ENCODE data around the gene PHOSPHO2.

GRCh38 chr2:169663247-169663646 is 31.0 kb upstream of the PHOSPHO2 start:
- no peak for TF ChIP-seq LARP7 (IDR thresholded peaks at IDR 0.05)
- TF ChIP-seq, protein P1, sequence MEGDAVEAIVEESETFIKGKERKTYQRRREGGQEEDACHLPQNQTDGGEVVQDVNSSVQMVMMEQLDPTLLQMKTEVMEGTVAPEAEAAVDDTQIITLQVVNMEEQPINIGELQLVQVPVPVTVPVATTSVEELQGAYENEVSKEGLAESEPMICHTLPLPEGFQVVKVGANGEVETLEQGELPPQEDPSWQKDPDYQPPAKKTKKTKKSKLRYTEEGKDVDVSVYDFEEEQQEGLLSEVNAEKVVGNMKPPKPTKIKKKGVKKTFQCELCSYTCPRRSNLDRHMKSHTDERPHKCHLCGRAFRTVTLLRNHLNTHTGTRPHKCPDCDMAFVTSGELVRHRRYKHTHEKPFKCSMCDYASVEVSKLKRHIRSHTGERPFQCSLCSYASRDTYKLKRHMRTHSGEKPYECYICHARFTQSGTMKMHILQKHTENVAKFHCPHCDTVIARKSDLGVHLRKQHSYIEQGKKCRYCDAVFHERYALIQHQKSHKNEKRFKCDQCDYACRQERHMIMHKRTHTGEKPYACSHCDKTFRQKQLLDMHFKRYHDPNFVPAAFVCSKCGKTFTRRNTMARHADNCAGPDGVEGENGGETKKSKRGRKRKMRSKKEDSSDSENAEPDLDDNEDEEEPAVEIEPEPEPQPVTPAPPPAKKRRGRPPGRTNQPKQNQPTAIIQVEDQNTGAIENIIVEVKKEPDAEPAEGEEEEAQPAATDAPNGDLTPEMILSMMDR (IDR thresholded peaks at IDR 0.05 in 2 of 3, conservative IDR thresholded peaks at IDR 0.05 in 1 of 3; ENCODE audit: control insufficient read depth in 2 of 3, extremely low read depth in 1 of 3, insufficient read depth in 1 of 3, low read depth in 3 of 3, low read length in 3 of 3) = no peak
- TF ChIP-seq, protein P2, sequence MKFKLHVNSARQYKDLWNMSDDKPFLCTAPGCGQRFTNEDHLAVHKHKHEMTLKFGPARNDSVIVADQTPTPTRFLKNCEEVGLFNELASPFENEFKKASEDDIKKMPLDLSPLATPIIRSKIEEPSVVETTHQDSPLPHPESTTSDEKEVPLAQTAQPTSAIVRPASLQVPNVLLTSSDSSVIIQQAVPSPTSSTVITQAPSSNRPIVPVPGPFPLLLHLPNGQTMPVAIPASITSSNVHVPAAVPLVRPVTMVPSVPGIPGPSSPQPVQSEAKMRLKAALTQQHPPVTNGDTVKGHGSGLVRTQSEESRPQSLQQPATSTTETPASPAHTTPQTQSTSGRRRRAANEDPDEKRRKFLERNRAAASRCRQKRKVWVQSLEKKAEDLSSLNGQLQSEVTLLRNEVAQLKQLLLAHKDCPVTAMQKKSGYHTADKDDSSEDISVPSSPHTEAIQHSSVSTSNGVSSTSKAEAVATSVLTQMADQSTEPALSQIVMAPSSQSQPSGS (IDR thresholded peaks at IDR 0.05; ENCODE audit: low read length) = no peak
